Measurements from ENCODE around the gene POLR2M. TPM values are rescaled to one million over a fixed set of nuclear protein-coding genes. Genes with fewer than 3 reads are reported as not detected.

The POLR2M gene
- total and polyA plus RNA-seq, 4 donors = 7.8 to 230 (median 43.6) TPM

GRCh38 chr15:57704441-57704840, 2.1 kb upstream of the POLR2M start:
- no peaks in the 10 kb centered on the region for H3K9me3 ChIP-seq (ENCODE audit: control insufficient read depth in 4 of 4, low read length in 3 of 4)
- WGBS = 91% methylated on average over 3 of the region's 3 CpGs
- DNase-seq (ENCODE audit: low spot score) = peak; percentile 39

GRCh38 chr15:57705746-57706404, 639 bp upstream of the POLR2M start:
- peaks cover 0 to 14% (median 8%) of the 10 kb centered on the region in 4 donors for H3K4me1 ChIP-seq (ENCODE audit: control insufficient read depth in 4 of 4, insufficient read depth in 4 of 4, low read length in 3 of 4)
- peaks cover 2 to 13% (median 5%) of the 10 kb centered on the region in 4 donors for H3K36me3 ChIP-seq (ENCODE audit: control insufficient read depth in 4 of 4, insufficient read depth in 3 of 4, low read depth in 1 of 4, low read length in 3 of 4)
- peak; percentile 36 for DNase-seq (ENCODE audit: low spot score)
- peak overlapping the region; percentile 93 to 96 for H3K9ac ChIP-seq (ENCODE audit: low read depth in 1 of 2, low read length in 2 of 2)
- H3K4me3 ChIP-seq (ENCODE audit: low read depth in 1 of 3, low read length in 3 of 3) = peak overlapping the region; percentile 66 to 99 (median 96)
- TF ChIP-seq EGR1 (IDR thresholded peaks at IDR 0.05; ENCODE audit: low read depth in 2 of 2) = no peak
- no peak for TF ChIP-seq MAX (IDR thresholded peaks at IDR 0.05)
- no peak for TF ChIP-seq REST (IDR thresholded peaks at IDR 0.05)
- TF ChIP-seq NR2F2 (IDR thresholded peaks at IDR 0.05) = no peak
- TF ChIP-seq YY1 (IDR thresholded peaks at IDR 0.05) = no peak
- TF ChIP-seq GABPA (IDR thresholded peaks at IDR 0.05 in 1 of 2, conservative IDR thresholded peaks at IDR 0.05 in 1 of 2) = no peak
- WGBS = 80% methylated on average over 12 of the region's 12 CpGs
- no peaks in the 10 kb centered on the region for H3K9me3 ChIP-seq (ENCODE audit: control insufficient read depth in 4 of 4, low read length in 3 of 4)
- H3K27ac ChIP-seq (ENCODE audit: low read depth in 1 of 2, low read length in 2 of 2) = peak overlapping the region; percentile 84 to 93
- no peaks in the 10 kb centered on the region for H3K27me3 ChIP-seq (ENCODE audit: control insufficient read depth in 4 of 4, insufficient read depth in 4 of 4, low read length in 3 of 4)

More at GRCh38 chr15:57704441-57704840, 2.1 kb upstream of the POLR2M start:
- Histone ChIP-seq H3K27me3 (ENCODE audit: control insufficient read depth in 4 of 4, insufficient read depth in 4 of 4, low read length in 3 of 4) (no peaks in the 10 kb centered on the region), H3K9ac (ENCODE audit: low read depth in 1 of 2, low read length in 2 of 2) (no peak overlapping the region), H3K4me3 (ENCODE audit: low read depth in 1 of 3, low read length in 3 of 3) (no peak overlapping the region), H3K36me3 (ENCODE audit: control insufficient read depth in 4 of 4, insufficient read depth in 3 of 4, low read depth in 1 of 4, low read length in 3 of 4) (peaks cover 0 to 4% (median 2%) of the 10 kb centered on the region in 4 donors), H3K27ac (ENCODE audit: low read depth in 1 of 2, low read length in 2 of 2) (no peak overlapping the region), H3K4me1 (ENCODE audit: control insufficient read depth in 4 of 4, insufficient read depth in 4 of 4, low read length in 3 of 4) (peaks cover 0 to 14% (median 8%) of the 10 kb centered on the region in 4 donors)
- TF ChIP-seq YY1 (IDR thresholded peaks at IDR 0.05) (no peak), CTCF (IDR thresholded peaks at IDR 0.05; ENCODE audit: low read depth, low read length, missing input control) (no peak), HNF4G (IDR thresholded peaks at IDR 0.05) (no peak), RAD21 (IDR thresholded peaks at IDR 0.05) (no peak), GABPA (IDR thresholded peaks at IDR 0.05 in 1 of 2, conservative IDR thresholded peaks at IDR 0.05 in 1 of 2) (no peak), FOXA1 (IDR thresholded peaks at IDR 0.05) (no peak), REST (IDR thresholded peaks at IDR 0.05) (no peak), RXRA (IDR thresholded peaks at IDR 0.05) (no peak)
